Neuronal stem cell (in vitro differentiated cells): ENCODE measurements around the gene ABCC1.
"Not testable (repeated sequence)": the region's sequence is repeated elsewhere in the genome, so short reads cannot be mapped to it uniquely, and the experiment has no call there.

Experiments
- DNase-seq: peaks from one replicate; pipeline ENCODE4 v3.0.0-alpha.2; 2013; ENCODE audit warnings: low spot score
- H2AFZ ChIP-seq: one replicate; pipeline ENCODE4 v1.6.1; 2013; ENCODE audit warnings: mild to moderate bottlenecking, low read length, inconsistent platforms
- H2AK5ac ChIP-seq: 2 replicates; pipeline ENCODE4 v1.6.1; 2013; ENCODE audit warnings: low read depth, mild to moderate bottlenecking, inconsistent platforms, low read length, moderate library complexity, mixed read lengths
- H2BK120ac ChIP-seq: 2 replicates; pipeline ENCODE4 v1.6.1; 2013; ENCODE audit warnings: low read depth, mild to moderate bottlenecking, inconsistent platforms, low read length, moderate library complexity, mixed read lengths
- H2BK12ac ChIP-seq: one replicate; pipeline ENCODE4 v1.6.1; 2013; ENCODE audit warnings: low read length, inconsistent platforms
- H2BK15ac ChIP-seq: 2 replicates; pipeline ENCODE4 v1.6.1; 2013; ENCODE audit warnings: mild to moderate bottlenecking, low read length, inconsistent platforms, mixed read lengths
- H2BK5ac ChIP-seq: one replicate; pipeline ENCODE4 v1.6.1; 2013; ENCODE audit warnings: inconsistent platforms, mild to moderate bottlenecking, low read length, moderate library complexity
- H3K14ac ChIP-seq: one replicate; pipeline ENCODE4 v1.6.1; 2013; ENCODE audit warnings: low read length, inconsistent platforms
- H3K18ac ChIP-seq: 2 replicates; pipeline ENCODE4 v1.6.1; 2013; ENCODE audit warnings: low read length, inconsistent platforms
- H3K23ac ChIP-seq: 2 replicates; pipeline ENCODE4 v1.6.1; 2013; ENCODE audit warnings: low read depth, mild to moderate bottlenecking, mixed read lengths, low read length, inconsistent platforms; ENCODE audit not compliant: poor library complexity
- H3K27ac ChIP-seq: replicated peaks from 3 replicates; pipeline ENCODE4 v1.5.1; 2013; ENCODE audit warnings: low read length, inconsistent platforms
- H3K27me3 ChIP-seq, 3 experiments: 2 replicates each; pipeline ENCODE4 v1.6.1; 2013; ENCODE audit warnings: low read length in 3 of 3, mild to moderate bottlenecking in 2 of 3, inconsistent platforms in 1 of 3, low read depth in 1 of 3, mixed read lengths in 1 of 3, moderate library complexity in 1 of 3; ENCODE audit not compliant: control insufficient read depth in 3 of 3, insufficient read depth in 3 of 3
- H3K36me3 ChIP-seq, 2 donors: replicated peaks in 1 of 2; 2 replicates each; pipeline ENCODE4 v1.6.1; 2013; ENCODE audit warnings: low read length in 2 of 2; ENCODE audit not compliant: control insufficient read depth in 2 of 2, insufficient read depth in 2 of 2
- H3K4ac ChIP-seq: 2 replicates; pipeline ENCODE4 v1.6.1; 2013; ENCODE audit warnings: inconsistent platforms, mild to moderate bottlenecking, low read length, moderate library complexity
- H3K4me1 ChIP-seq, 2 donors: 1 replicate in 1 of 2; 2 replicates in 1 of 2; pipeline ENCODE4 v1.6.1; 2013; ENCODE audit warnings: low read length in 2 of 2, low read depth in 1 of 2; ENCODE audit not compliant: control insufficient read depth in 2 of 2, insufficient read depth in 1 of 2
- H3K4me2 ChIP-seq: one replicate; pipeline ENCODE4 v1.6.1; 2013; ENCODE audit warnings: mild to moderate bottlenecking, low read length, inconsistent platforms; ENCODE audit not compliant: insufficient read depth, poor library complexity, severe bottlenecking
- H3K4me3 ChIP-seq, 2 donors: 2 replicates each; pipeline ENCODE4 v1.5.1; 2013; ENCODE audit warnings: low read length in 2 of 2, mild to moderate bottlenecking in 2 of 2, inconsistent platforms in 1 of 2, moderate library complexity in 1 of 2
- H3K79me1 ChIP-seq: one replicate; pipeline ENCODE4 v1.6.1; 2013; ENCODE audit warnings: low read depth, mild to moderate bottlenecking, inconsistent platforms, low read length, moderate library complexity
- H3K9ac ChIP-seq: one replicate; pipeline ENCODE4 v1.6.1; 2013; ENCODE audit warnings: mild to moderate bottlenecking, low read depth, low read length, inconsistent platforms; ENCODE audit not compliant: poor library complexity
- H3K9me3 ChIP-seq, 2 donors: replicated peaks in 1 of 2; 2 replicates each; pipeline versions ENCODE3 to v1.6.1; 2013; ENCODE audit warnings: low read length in 2 of 2, mild to moderate bottlenecking in 2 of 2, inconsistent platforms in 1 of 2, low read depth in 1 of 2, mixed read lengths in 1 of 2, moderate library complexity in 1 of 2; ENCODE audit not compliant: control insufficient read depth in 2 of 2, insufficient read depth in 1 of 2
- H4K8ac ChIP-seq: one replicate; pipeline ENCODE4 v1.6.1; 2013; ENCODE audit warnings: low read depth, mild to moderate bottlenecking, inconsistent platforms, low read length, moderate library complexity
- H4K91ac ChIP-seq: one replicate; pipeline ENCODE4 v1.6.1; 2013; ENCODE audit warnings: low read length, low read depth, mild to moderate bottlenecking, inconsistent platforms; ENCODE audit not compliant: poor library complexity
- WGBS, 2 donors: extraction: QIAGEN DNeasy Blood & Tissue Kit; methylation state at CpG; one replicate each; pipeline ENCODE4 v1.1.7; 2013; ENCODE audit warnings: missing lambda C conversion rate in 2 of 2, mixed read lengths in 1 of 2; ENCODE audit not compliant: insufficient read length in 2 of 2, insufficient replicate concordance in 1 of 2; ENCODE audit errors: extremely low coverage in 2 of 2; 5-methylcytosine and 5-hydroxymethylcytosine counted together

ABCC1 gene

DNA sequence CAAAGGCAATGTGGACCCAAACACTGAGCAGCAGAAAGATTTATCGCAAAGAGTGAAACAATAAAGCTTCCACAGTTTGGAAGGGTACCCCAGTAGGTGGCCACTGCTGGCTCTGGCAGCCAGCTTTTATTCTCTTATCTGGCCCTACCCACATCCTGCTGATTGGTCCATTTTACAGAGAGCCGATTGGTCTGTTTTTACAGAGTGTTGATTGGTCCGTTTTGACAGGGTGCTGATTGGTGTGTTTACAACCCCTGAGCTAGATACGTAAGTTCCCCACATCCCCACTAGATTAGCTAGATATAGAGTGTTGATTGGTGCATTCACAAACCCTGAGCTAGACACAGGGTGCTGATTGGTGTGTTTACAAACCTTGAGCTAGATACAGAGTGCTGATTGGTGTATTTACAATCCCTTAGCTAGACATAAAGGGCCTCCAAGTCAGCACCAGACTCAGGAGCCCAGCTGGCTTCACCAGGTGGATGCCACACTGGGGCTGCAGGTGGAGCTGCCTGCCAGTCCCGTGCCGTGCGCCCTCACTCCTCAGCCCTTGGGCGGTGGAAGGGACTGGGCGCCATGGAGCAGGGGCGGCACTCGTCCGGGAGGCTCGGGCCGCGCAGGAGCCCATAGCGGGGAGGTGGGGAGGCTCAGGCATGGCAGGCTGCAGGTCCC lies 154.9 kb downstream of the ABCC1 start:
- H3K4me1 ChIP-seq, H3K4ac ChIP-seq, H3K9ac ChIP-seq, H2BK15ac ChIP-seq, H2BK12ac ChIP-seq, H3K79me1 ChIP-seq, H3K4me2 ChIP-seq, DNase-seq, H4K8ac ChIP-seq, H4K91ac ChIP-seq, H3K18ac ChIP-seq, H3K14ac ChIP-seq, H2BK120ac ChIP-seq, H2AFZ ChIP-seq, H3K27ac ChIP-seq, H3K27me3 ChIP-seq, H3K23ac ChIP-seq, H3K4me3 ChIP-seq, H2BK5ac ChIP-seq, H3K9me3 ChIP-seq, H2AK5ac ChIP-seq: not testable (repeated sequence)
- peaks cover 3 to 25% of the 10 kb centered on the region in 2 donors for H3K36me3 ChIP-seq
- no CpG with 5 or more reads among the region's 16 CpGs for WGBS, 2 donors

DNA sequence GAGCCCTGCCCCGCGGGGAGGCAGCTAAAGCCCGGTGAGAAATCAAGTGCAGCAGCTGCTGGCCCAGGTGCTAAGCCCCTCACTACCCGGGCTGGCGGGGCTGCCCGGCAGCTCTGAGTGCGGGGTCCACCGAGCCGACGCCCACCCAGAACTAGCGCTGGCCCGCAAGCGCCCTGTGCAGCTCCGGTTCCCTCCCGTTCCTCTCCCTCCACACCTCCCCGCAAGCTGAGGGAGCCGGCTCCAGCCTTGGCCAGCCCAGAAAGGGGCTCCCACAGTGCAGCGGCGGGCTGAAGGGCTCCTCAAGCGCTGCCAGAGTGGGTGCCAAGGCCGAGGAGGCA lies 155.4 kb downstream of the ABCC1 start:
- Histone ChIP-seq H4K8ac (peak overlapping the region; percentile 31), H3K36me3 (peaks cover 3 to 27% of the 10 kb centered on the region in 2 donors)
- H2BK15ac ChIP-seq, H2BK120ac ChIP-seq, H3K23ac ChIP-seq, H3K27ac ChIP-seq, H3K4me2 ChIP-seq, H3K4ac ChIP-seq, H4K91ac ChIP-seq, H2BK12ac ChIP-seq, H2AK5ac ChIP-seq, H3K9ac ChIP-seq, DNase-seq, H3K4me1 ChIP-seq, H3K18ac ChIP-seq, H3K9me3 ChIP-seq, H3K27me3 ChIP-seq, H2AFZ ChIP-seq, H3K79me1 ChIP-seq, H2BK5ac ChIP-seq, H3K14ac ChIP-seq, H3K4me3 ChIP-seq: not testable (repeated sequence)
- WGBS, 2 donors: no CpG with 5 or more reads among the region's 21 CpGs

DNA sequence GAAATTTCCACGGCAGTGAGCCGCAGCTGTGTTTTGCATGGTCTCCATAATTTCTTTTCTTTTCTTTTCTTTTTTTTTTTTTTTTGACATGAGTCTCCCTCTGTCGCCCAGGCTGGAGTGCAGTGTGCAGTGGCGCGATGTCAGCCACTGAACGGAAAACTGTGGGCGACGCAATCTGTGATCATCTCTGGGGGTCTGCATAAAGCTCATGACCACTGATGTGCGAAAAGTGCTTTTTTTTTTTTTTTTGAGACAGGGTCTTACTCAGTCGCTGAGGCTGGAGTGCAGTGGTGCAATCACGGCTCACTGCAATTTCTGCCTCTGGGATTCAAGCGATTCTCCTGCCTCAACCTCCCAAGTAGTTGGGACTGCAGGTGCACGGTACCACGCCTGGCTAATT lies 156.2 kb downstream of the ABCC1 start:
- H2BK5ac ChIP-seq: no peak overlapping the region
- H2AFZ ChIP-seq: no peak overlapping the region
- H3K9ac ChIP-seq: no peak overlapping the region
- H4K8ac ChIP-seq: no peak overlapping the region
- H3K27ac ChIP-seq: no peak overlapping the region
- H2BK12ac ChIP-seq: no peak overlapping the region
- H3K4me3 ChIP-seq: no peak overlapping the region
- no peak overlapping the region for H4K91ac ChIP-seq
- H3K27me3 ChIP-seq: no peaks in the 10 kb centered on the region
- peaks cover 0 to 2% of the 10 kb centered on the region in 2 donors for H3K9me3 ChIP-seq
- H2AK5ac ChIP-seq: no peak overlapping the region
- H3K4me2 ChIP-seq: no peak overlapping the region
- WGBS, 2 donors: no CpG with 5 or more reads among the region's 14 CpGs
- no peak overlapping the region for H2BK120ac ChIP-seq
- H3K23ac ChIP-seq: no peak overlapping the region
- no peak overlapping the region for H3K4ac ChIP-seq
- DNase-seq: no peak
- H3K4me1 ChIP-seq: no peaks in the 10 kb centered on the region
- no peak overlapping the region for H2BK15ac ChIP-seq
- peaks cover 3 to 27% of the 10 kb centered on the region in 2 donors for H3K36me3 ChIP-seq
- H3K79me1 ChIP-seq: no peaks in the 10 kb centered on the region
- no peak overlapping the region for H3K18ac ChIP-seq
- no peak overlapping the region for H3K14ac ChIP-seq

DNA sequence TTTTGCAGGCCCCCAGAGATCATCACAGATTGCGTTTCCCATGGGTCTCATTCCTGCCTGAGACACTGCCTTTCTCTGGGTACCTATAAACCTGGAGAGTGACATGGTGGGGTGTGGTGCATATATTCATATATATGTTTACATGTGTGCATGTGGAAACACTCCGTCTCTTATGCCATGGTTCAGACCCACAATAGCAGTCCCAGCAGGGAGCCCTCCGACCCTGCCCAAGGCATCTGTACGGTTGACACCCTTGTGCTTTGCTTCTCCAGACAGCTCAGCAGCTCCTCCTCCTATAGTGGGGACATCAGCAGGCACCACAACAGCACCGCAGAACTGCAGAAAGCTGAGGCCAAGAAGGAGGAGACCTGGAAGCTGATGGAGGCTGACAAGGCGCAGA lies 157.1 kb downstream of the ABCC1 start:
- no CpG with 5 or more reads among the region's 6 CpGs for WGBS, 2 donors
- Histone ChIP-seq H2BK15ac (no peak overlapping the region), H3K9me3 (peaks cover 0 to 2% of the 10 kb centered on the region in 2 donors), H4K91ac (no peak overlapping the region), H3K27ac (no peak overlapping the region), H3K36me3 (peaks cover 4 to 28% of the 10 kb centered on the region in 2 donors), H3K14ac (no peak overlapping the region), H3K23ac (no peak overlapping the region), H2AFZ (no peak overlapping the region), H2BK120ac (no peak overlapping the region), H3K9ac (no peak overlapping the region), H2BK5ac (no peak overlapping the region), H3K79me1 (no peaks in the 10 kb centered on the region), H3K4me3 (no peak overlapping the region), H2BK12ac (no peak overlapping the region), H3K4me1 (no peaks in the 10 kb centered on the region), H3K4me2 (no peak overlapping the region), H3K27me3 (no peaks in the 10 kb centered on the region), H3K4ac (no peak overlapping the region), H2AK5ac (no peak overlapping the region), H3K18ac (no peak overlapping the region), H4K8ac (no peak overlapping the region)
- DNase-seq: no peak
